Measurements from ENCODE around the gene DSCAML1. TPM values are rescaled to one million over a fixed set of nuclear protein-coding genes. Genes with fewer than 3 reads are reported as not detected.
"Not testable (repeated sequence)": the region's sequence is repeated elsewhere in the genome, so short reads cannot be mapped to it uniquely, and the experiment has no call there.

Gene DSCAML1
- total and polyA plus RNA-seq, 8 donors, result 0.08 to 2.9 (median 0.45) TPM

DNA sequence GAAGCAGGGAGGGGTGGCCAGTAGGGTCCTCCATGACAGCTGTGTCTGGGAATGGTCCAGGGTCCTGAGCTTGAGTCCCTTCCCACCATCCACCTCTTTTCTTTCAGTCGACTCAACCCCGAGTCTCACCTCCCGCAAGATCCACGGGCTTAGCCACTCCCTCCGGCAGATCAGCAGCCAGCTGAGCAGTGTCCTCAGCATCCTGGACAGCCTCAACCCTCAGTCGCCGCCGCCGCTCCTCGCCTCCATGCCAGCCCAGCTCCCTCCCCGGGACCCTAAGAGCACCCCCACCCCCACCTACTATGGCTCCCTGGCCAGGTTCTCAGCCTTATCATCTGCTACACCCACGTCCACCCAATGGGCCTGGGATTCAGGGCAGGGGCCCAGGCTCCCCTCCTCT, 387.5 kb downstream of the DSCAML1 start:
- WGBS, 5 donors, result 93 to 97% (median 95%) methylated on average over 12 of the region's 12 CpGs
- Histone ChIP-seq H3K36me3 (peaks cover 28 to 89% (median 77%) of the 10 kb centered on the region in 4 donors), H3K27ac (no peak overlapping the region), H3K27me3 (no peaks in the 10 kb centered on the region), H3K4me1 (no peaks in the 10 kb centered on the region), H3K4me3 (no peak overlapping the region), H3K9me3 (peaks cover 0 to 13% (median 8%) of the 10 kb centered on the region in 4 donors)
- intact Hi-C loops (cut with DNase I; ENCODE audit: low total_unique reads), result no loop called here
- DNase-seq, result no peak
- TF ChIP-seq POLR2A (IDR thresholded peaks at IDR 0.05) (no peak), EP300 (IDR thresholded peaks at IDR 0.05) (no peak), POLR2AphosphoS5 (IDR thresholded peaks at IDR 0.05) (no peak)
- TF ChIP-seq, protein P1, sequence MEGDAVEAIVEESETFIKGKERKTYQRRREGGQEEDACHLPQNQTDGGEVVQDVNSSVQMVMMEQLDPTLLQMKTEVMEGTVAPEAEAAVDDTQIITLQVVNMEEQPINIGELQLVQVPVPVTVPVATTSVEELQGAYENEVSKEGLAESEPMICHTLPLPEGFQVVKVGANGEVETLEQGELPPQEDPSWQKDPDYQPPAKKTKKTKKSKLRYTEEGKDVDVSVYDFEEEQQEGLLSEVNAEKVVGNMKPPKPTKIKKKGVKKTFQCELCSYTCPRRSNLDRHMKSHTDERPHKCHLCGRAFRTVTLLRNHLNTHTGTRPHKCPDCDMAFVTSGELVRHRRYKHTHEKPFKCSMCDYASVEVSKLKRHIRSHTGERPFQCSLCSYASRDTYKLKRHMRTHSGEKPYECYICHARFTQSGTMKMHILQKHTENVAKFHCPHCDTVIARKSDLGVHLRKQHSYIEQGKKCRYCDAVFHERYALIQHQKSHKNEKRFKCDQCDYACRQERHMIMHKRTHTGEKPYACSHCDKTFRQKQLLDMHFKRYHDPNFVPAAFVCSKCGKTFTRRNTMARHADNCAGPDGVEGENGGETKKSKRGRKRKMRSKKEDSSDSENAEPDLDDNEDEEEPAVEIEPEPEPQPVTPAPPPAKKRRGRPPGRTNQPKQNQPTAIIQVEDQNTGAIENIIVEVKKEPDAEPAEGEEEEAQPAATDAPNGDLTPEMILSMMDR (IDR thresholded peaks at IDR 0.05), result no peak

GRCh38 chr11:117408356-117408755, 388.7 kb downstream of the DSCAML1 start:
- Histone ChIP-seq H3K4me3 (no peak overlapping the region), H3K27me3 (no peaks in the 10 kb centered on the region), H3K4me1 (no peaks in the 10 kb centered on the region), H3K36me3 (peaks cover 34 to 98% (median 85%) of the 10 kb centered on the region in 4 donors), H3K27ac (no peak overlapping the region), H3K9me3 (peaks cover 0 to 13% (median 8%) of the 10 kb centered on the region in 4 donors)
- TF ChIP-seq EP300 (IDR thresholded peaks at IDR 0.05), result no peak
- TF ChIP-seq POLR2A (IDR thresholded peaks at IDR 0.05), result no peak
- WGBS, 5 donors, result 94 to 98% (median 95%) methylated on average over 3 of the region's 3 CpGs
- intact Hi-C loops (cut with DNase I; ENCODE audit: low total_unique reads), result no loop called here
- no peak for DNase-seq

GRCh38 chr11:117407016-117407415, 390.0 kb downstream of the DSCAML1 start:
- H3K9me3 ChIP-seq, result peaks cover 0 to 13% (median 8%) of the 10 kb centered on the region in 4 donors
- peaks cover 34 to 98% (median 83%) of the 10 kb centered on the region in 4 donors for H3K36me3 ChIP-seq
- H3K27ac ChIP-seq, result no peak overlapping the region
- H3K27me3 ChIP-seq, result no peaks in the 10 kb centered on the region
- intact Hi-C loops (cut with DNase I; ENCODE audit: low total_unique reads), result no loop called here
- H3K4me1 ChIP-seq, result no peaks in the 10 kb centered on the region
- DNase-seq, result no peak
- TF ChIP-seq EP300 (IDR thresholded peaks at IDR 0.05) (no peak), POLR2A (IDR thresholded peaks at IDR 0.05) (no peak), POLR2AphosphoS5 (IDR thresholded peaks at IDR 0.05) (no peak)
- TF ChIP-seq, protein P1 (IDR thresholded peaks at IDR 0.05), result no peak
- H3K4me3 ChIP-seq, result no peak overlapping the region
- 92 to 99% (median 98%) methylated on average over 6 of the region's 6 CpGs for WGBS, 5 donors

DNA sequence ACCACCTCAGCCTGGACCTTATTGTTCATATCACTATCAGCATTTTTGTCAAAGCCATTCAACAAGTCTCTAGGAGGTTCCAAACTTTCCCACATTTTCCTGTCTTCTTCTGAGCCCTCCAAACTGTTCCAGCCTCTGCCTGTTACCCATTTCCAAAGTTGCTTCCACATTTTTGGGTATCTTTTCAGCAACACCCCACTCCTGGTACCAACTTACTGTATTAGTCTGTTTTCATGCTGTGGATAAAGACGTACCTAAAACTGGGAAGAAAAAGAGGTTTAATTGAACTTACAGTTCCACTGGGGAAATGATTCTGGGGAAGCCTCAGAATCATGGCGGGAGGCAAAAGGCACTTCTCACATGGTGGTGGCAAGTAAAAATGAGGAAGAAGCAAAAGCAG, 391.1 kb downstream of the DSCAML1 start:
- H3K4me3 ChIP-seq; H3K4me1 ChIP-seq; DNase-seq; H3K27me3 ChIP-seq; H3K27ac ChIP-seq; intact Hi-C loops (cut with DNase I; ENCODE audit: low total_unique reads): not testable (repeated sequence)
- Histone ChIP-seq H3K9me3 (peaks cover 0 to 13% (median 8%) of the 10 kb centered on the region in 4 donors), H3K36me3 (peaks cover 34 to 91% (median 72%) of the 10 kb centered on the region in 4 donors)
- WGBS, 5 donors, result 94 to 100% (median 98%) methylated on average over 2 of the region's 2 CpGs

DNA sequence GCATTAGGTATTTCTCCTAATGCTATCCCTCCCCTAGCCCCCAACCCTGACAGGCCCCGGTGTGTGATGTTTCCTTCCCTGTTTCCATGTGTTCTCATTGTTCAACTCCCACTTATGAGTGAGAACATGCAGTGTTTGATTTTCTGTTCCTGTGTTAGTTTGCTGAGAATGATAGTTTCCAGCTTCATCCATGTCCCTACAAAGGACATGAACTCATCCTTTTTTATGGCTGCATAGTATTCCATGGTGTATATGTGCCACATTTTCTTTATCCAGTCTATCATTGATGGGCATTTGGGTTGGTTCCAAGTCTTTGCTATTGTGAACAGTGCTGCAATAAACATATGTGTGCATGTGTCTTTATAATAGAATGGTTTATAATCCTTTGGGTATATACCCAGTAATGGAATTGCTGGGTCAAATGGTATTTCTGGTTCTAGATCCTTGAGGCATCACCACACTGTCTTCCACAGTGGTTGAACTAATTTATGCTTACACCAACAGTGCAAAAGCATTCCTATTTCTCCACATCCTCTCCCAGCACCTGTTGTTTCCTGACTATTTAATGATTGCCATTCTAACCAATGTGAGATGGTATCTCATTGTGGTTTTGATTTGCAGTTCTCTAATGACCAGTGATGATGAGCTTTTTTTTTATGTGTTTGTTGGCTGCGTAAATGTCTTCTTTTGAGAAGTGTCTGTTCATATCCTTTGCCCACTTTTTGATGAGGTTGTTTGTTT, 397.7 kb downstream of the DSCAML1 start:
- DNase-seq; H3K4me1 ChIP-seq; H3K27me3 ChIP-seq; H3K4me3 ChIP-seq; intact Hi-C loops (cut with DNase I; ENCODE audit: low total_unique reads); H3K27ac ChIP-seq: not testable (repeated sequence)
- 96 to 100% (median 98%) methylated on average over 2 of the region's 2 CpGs for WGBS, 5 donors
- Histone ChIP-seq H3K36me3 (peaks cover 36 to 74% (median 61%) of the 10 kb centered on the region in 4 donors), H3K9me3 (peaks cover 0 to 16% (median 6%) of the 10 kb centered on the region in 4 donors)

DNA sequence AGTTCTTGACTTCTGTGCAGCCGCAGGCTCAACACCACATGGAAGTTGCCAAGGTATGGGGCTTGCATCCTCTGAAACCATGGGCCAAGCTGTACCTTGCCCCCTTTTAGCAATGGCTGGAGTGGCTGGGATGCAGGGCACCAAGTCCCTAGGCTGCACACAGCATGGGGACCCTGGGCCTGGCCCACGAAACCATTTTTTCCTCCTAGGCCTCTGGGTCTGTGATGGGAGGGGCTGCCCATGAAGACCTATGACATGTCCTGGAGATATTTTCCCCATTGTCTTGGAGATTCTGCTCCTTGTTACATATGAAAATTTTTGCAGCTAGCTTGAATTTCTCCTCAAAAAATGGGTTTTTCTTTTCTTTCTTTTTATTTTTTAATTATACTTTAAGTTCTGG, 398.4 kb downstream of the DSCAML1 start:
- DNase-seq; H3K27ac ChIP-seq; intact Hi-C loops (cut with DNase I; ENCODE audit: low total_unique reads); H3K4me3 ChIP-seq; H3K27me3 ChIP-seq; H3K4me1 ChIP-seq: not testable (repeated sequence)
- H3K36me3 ChIP-seq, result peaks cover 40 to 74% (median 62%) of the 10 kb centered on the region in 4 donors
- peaks cover 0 to 16% (median 6%) of the 10 kb centered on the region in 4 donors for H3K9me3 ChIP-seq
- WGBS, 5 donors, result 92 to 100% (median 100%) methylated on average over 2 of the region's 2 CpGs
